HG02870 (cell line): ENCODE results near the gene DNER.

Source experiments
- ATAC-seq: cut with Tn5 transposase; IDR thresholded peaks from one replicate; pipeline ENCODE4 v1.9.1; 2021; ENCODE audit warnings: mild to moderate bottlenecking, moderate library complexity; ENCODE audit not compliant: unreplicated experiment

The DNER gene

GRCh38 chr2:229672021-229672420 lies 42.3 kb downstream of the DNER start:
- no peak for ATAC-seq

GRCh38 chr2:229669841-229670240 lies 44.5 kb downstream of the DNER start:
- no peak for ATAC-seq

GRCh38 chr2:229666811-229667210 lies 47.5 kb downstream of the DNER start:
- no peak for ATAC-seq

GRCh38 chr2:229665158-229665557 lies 49.2 kb downstream of the DNER start:
- ATAC-seq = no peak

GRCh38 chr2:229661478-229661877 lies 52.9 kb downstream of the DNER start:
- ATAC-seq = no peak

GRCh38 chr2:229660951-229661350 lies 53.4 kb downstream of the DNER start:
- ATAC-seq = no peak

- ATAC-seq = no peak
Measured at GRCh38 chr2:229660391-229660790, 54.0 kb downstream of the DNER start.

GRCh38 chr2:229658004-229658403 lies 56.4 kb downstream of the DNER start:
- ATAC-seq = no peak

GRCh38 chr2:229654437-229654836 lies 59.9 kb downstream of the DNER start:
- ATAC-seq = no peak

GRCh38 chr2:229653531-229653930 lies 60.8 kb downstream of the DNER start:
- no peak for ATAC-seq

- ATAC-seq = no peak
Measured at GRCh38 chr2:229652796-229653195, 61.6 kb downstream of the DNER start.

GRCh38 chr2:229650901-229651300 lies 63.5 kb downstream of the DNER start:
- ATAC-seq = no peak

GRCh38 chr2:229650059-229650458 lies 64.3 kb downstream of the DNER start:
- ATAC-seq = no peak

- no peak for ATAC-seq
Measured at GRCh38 chr2:229646186-229646723, 68.1 kb downstream of the DNER start.

GRCh38 chr2:229642371-229642770 lies 72.0 kb downstream of the DNER start:
- ATAC-seq = no peak

- no peak for ATAC-seq
Measured at GRCh38 chr2:229641676-229642075, 72.7 kb downstream of the DNER start.

GRCh38 chr2:229640636-229641035 lies 73.7 kb downstream of the DNER start:
- ATAC-seq = no peak

GRCh38 chr2:229636571-229636970 lies 77.8 kb downstream of the DNER start:
- ATAC-seq = no peak

GRCh38 chr2:229635371-229635680 lies 79.0 kb downstream of the DNER start:
- no peak for ATAC-seq

GRCh38 chr2:229634601-229635370 lies 79.6 kb downstream of the DNER start:
- ATAC-seq = no peak

- ATAC-seq = no peak
Measured at GRCh38 chr2:229633556-229633955, 80.8 kb downstream of the DNER start.

- no peak for ATAC-seq
Measured at GRCh38 chr2:229629039-229629438, 85.3 kb downstream of the DNER start.

GRCh38 chr2:229627728-229628127 lies 86.6 kb downstream of the DNER start:
- ATAC-seq = no peak
